ENCODE data around the gene ZNF827.

DNA sequence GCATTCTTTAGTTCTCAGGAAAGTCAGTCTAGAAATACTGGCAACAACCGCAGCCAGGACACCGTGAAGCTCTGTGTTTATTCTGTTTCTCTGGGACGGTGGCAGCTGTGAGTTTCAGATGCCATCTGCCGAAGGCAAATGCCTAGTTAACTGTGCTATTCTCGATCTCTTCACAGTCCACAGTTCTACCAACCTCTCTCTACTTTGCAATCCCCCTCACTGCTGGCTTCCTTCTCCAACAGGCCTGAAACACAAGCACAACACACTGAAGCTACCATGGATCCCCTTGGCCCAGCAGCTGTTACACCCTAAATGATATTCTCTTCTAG, 118.8 kb downstream of the ZNF827 start:
- TF ChIP-seq, protein P1, sequence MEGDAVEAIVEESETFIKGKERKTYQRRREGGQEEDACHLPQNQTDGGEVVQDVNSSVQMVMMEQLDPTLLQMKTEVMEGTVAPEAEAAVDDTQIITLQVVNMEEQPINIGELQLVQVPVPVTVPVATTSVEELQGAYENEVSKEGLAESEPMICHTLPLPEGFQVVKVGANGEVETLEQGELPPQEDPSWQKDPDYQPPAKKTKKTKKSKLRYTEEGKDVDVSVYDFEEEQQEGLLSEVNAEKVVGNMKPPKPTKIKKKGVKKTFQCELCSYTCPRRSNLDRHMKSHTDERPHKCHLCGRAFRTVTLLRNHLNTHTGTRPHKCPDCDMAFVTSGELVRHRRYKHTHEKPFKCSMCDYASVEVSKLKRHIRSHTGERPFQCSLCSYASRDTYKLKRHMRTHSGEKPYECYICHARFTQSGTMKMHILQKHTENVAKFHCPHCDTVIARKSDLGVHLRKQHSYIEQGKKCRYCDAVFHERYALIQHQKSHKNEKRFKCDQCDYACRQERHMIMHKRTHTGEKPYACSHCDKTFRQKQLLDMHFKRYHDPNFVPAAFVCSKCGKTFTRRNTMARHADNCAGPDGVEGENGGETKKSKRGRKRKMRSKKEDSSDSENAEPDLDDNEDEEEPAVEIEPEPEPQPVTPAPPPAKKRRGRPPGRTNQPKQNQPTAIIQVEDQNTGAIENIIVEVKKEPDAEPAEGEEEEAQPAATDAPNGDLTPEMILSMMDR (IDR thresholded peaks at IDR 0.05): peak in 1 of 6 experiments; percentile 7
- no peak for TF ChIP-seq POLR2A (IDR thresholded peaks at IDR 0.05)

Measured in thyroid gland (tissue), 4 donors.